GM18858 (cell line): Measurements from ENCODE around the gene KIF7.
"Not testable (repeated sequence)": the region's sequence is repeated elsewhere in the genome, so short reads cannot be mapped to it uniquely, and the experiment has no call there.

Experiments used
- ATAC-seq: cut with Tn5 transposase; IDR thresholded peaks from one replicate; pipeline ENCODE4 v1.9.1; 2021; ENCODE audit not compliant: unreplicated experiment

Gene KIF7, protein sequence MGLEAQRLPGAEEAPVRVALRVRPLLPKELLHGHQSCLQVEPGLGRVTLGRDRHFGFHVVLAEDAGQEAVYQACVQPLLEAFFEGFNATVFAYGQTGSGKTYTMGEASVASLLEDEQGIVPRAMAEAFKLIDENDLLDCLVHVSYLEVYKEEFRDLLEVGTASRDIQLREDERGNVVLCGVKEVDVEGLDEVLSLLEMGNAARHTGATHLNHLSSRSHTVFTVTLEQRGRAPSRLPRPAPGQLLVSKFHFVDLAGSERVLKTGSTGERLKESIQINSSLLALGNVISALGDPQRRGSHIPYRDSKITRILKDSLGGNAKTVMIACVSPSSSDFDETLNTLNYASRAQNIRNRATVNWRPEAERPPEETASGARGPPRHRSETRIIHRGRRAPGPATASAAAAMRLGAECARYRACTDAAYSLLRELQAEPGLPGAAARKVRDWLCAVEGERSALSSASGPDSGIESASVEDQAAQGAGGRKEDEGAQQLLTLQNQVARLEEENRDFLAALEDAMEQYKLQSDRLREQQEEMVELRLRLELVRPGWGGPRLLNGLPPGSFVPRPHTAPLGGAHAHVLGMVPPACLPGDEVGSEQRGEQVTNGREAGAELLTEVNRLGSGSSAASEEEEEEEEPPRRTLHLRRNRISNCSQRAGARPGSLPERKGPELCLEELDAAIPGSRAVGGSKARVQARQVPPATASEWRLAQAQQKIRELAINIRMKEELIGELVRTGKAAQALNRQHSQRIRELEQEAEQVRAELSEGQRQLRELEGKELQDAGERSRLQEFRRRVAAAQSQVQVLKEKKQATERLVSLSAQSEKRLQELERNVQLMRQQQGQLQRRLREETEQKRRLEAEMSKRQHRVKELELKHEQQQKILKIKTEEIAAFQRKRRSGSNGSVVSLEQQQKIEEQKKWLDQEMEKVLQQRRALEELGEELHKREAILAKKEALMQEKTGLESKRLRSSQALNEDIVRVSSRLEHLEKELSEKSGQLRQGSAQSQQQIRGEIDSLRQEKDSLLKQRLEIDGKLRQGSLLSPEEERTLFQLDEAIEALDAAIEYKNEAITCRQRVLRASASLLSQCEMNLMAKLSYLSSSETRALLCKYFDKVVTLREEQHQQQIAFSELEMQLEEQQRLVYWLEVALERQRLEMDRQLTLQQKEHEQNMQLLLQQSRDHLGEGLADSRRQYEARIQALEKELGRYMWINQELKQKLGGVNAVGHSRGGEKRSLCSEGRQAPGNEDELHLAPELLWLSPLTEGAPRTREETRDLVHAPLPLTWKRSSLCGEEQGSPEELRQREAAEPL (N-terminal part only)

DNA sequence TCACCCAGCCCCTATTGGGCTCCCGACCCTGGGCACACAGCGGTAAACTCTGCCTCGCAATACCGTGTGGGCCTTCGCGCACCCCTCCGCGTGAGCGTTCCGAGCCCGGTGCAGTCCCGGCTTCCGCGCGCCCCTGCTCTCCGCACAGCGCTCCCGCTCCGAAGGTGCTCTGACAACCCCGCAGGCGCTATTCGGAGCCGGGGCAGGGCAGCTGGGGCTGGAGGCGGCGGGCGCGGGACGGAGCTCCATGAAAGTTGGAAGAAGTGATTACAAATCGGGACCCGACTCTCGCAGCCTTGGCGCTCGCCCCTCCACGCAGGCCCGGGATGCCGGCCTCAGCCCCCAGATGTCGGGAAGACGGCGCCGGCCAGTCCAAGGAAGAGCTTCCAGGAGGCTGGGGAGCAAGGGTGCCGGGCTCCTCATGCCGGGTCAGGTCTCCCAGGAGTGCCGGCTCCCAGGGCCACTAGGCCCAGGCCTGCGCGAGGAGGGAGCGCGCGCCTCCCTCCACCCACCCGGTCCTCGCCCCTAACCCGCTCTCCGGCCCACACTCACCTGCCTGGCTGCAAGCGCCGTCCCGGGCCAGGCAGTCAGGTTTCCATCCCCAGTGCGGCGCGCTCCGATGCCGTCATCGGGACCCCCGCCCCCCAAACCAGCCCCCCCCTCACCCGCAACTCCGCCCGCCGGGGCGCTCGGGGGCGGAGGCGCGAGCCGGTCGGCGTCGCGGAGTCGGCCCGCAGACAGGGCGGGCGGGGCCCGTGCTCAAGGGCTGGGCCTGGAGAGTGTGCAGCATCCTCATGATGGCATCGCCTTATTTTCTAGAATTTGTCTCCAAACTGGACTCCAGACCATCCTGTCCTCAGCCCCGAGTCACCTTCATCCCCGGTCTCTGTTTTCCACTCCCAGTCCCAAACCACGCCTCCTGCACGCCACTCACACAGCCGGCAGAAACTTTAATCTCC, at the start of gene KIF7:
Gene KIF7 (minus strand): TSS at position 621 of the 959 bp plus-strand sequence. CDS start 2,537 bp downstream, outside the sequence.
- no peak for ATAC-seq

DNA sequence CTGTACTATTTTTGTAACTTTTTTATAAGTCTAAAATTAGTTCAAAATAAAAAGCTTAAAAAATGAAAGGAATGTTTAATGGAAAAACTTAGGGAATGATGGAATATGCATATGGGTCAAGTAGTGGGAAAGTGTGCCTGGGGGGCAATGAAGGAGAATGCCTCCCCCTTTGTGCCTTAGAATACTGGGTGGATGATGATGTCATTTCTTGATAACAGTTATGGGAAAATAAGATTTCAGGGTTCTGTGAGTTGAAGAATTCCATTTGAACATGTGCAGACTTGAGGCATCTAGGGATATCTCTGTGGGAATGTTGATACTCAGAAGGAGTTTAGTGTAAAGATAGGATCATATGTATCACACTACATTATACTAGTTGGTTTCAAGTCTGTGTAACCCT, 49.1 kb upstream of the KIF7 start:
- no peak for ATAC-seq

DNA sequence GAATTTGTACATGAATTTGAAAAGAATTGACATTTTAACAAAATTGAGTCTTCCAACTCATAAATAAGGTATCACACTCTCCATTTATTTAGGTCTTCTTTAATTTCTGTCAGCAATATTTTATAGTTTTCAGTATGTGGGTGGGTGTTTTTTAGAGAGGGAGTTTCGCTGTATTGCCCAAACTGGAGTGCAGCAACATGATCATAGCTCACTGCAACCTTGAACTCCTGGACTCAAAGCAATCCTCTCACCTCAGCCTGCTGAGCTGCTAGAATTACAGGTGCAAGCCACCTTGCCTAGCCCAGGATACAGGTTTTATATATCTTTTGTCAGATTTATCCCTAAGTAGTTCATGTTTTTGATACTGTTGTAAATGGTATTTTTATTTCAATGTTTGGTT, 39.9 kb upstream of the KIF7 start:
- no peak for ATAC-seq

DNA sequence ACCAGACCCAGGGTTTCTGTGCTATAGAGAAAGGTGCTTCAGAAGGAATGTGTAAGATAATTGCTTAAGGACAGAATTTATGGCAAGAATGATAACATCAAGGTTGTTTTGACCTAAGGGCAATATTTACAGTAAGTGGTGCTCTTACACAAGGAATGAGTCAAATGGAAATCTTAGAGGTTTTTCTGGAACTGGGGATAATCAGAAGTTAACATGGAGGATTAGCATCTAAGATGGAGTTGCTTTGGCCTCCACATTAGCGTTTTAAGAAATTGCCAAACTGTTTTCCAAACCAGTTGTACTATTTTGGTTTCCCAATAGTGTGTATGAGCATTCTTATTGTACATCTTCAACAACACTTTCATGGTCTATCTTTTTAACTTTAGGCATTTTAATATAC, 38.4 kb upstream of the KIF7 start:
- ATAC-seq = no peak

DNA sequence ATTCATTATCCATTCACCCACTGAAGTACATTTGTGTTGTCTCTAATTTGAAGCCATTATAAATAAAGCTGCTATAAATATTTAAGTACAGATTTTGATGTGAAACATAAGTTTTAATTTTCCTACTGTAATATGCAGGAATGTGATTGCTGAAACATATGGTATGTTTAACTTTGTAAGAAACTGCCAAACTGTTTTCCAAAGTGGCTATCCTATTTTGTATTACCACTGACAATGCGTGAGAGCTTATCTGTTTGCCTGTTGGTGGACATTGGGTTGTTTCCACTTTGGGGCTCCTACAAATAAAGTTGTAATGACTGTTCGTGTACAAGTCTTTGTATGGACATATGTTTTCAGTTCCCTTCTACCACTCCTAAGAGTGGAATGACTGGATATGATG, 37.8 kb upstream of the KIF7 start:
- no peak for ATAC-seq

DNA sequence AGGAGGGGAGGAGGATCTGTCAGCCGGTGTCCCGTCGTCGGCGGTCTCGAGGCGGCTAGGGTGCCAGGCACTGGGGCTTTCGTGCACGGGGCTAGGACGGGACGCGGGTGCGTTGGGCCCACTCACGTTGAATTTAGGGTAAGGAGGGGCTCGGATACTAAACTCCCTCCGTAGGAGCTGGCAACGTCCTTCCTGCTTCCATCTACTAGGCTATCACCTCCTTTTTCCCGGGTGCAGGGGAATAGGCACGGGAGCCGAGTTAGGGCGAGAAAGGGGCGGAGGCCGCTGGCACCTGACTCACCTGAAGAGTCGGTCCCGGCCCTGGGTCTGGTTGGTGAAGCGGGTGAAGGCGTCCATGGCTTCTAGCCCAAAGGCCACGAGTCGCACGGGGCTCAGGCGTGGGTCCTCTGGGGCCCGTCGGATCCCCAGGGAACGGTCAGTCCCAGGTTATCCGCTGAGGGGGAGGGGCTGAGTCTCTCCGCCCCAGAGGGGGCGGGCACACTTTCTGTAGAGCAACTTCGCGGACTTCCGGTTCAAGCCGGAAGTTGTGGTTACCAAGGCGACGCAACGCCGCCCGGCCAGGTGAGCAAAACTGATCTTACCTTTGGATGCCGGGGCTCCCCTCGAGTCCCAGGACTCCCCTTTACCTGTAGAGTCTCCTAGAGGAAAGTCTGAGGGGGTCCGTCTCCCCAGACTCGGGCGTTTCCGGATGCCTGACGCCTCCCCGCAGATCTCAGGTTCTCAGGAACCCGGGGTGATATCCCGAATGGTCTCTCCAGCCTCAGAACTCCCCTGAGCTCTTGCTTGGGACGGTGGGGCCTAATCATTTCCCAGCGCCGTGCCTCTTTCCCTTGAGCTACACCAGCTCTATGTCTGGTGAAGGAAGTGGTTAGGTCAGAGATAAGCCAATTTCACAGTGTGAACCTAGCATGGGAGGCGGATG, 35.3 kb upstream of the KIF7 start, which contains the start of the genes PEX11A and WDR93:
Gene PEX11A (minus strand): TSS at position 479 of the 943 bp plus-strand sequence. CDS start 122 bp downstream, at position 357.
Gene WDR93 (plus strand): TSS at position 536 of the 943 bp plus-strand sequence. CDS start 10,936 bp downstream, outside the sequence.
- peak; percentile 92 for ATAC-seq

DNA sequence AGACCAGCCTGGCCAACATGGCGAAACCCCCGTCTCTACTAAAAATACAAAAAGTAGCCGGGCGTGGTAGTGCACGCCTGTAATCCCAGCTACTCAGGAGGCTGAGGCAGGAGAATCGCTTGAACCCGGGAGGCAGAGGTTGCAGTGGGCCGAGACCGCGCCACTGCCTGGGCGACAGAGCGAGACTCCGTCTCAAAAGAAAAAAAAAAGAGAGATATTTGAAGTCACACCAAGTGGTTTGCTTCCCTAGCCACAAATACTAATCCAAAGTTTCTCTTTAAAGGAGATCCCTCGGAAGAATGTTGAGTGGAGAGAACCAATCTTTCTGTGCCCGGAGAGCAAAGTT, 34.6 kb upstream of the KIF7 start:
- not testable (repeated sequence) for ATAC-seq

DNA sequence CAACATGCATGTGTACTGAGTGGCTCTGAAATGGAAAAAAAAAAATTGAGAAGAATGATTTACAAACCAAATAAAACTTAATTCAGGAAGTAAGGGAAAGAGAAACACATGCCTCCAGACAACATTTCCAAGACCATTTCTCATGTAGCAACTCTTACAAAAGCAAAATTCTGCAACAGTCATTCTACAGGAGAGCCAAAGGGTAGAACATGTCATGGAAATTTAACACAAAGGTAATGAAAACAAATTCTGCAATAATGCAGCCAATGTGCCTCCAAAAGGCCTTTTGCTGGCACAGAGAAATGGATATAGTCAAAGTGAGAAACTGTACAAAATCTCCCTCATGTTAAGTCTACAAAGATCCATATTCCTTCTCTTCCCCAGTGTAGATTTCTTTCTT, 31.3 kb upstream of the KIF7 start:
- no peak for ATAC-seq

DNA sequence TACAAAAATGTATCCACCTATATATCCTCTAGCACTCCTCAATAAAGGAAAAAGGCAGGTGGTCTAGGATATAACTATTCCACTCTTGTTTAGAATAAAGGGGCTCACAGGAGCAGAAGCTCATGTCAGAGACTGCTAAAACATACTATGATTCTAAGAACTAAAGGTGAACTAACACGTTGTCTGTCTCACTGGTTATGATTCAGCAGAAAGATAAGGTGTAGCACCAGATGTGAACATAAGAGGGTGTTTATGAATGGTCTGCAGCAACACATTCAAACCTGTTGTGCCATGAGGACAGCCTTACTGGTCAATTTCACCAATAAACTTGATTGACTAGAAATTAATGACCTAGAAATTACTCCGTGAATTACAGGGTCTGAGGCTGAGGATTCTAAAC, 30.7 kb upstream of the KIF7 start:
- no peak for ATAC-seq

DNA sequence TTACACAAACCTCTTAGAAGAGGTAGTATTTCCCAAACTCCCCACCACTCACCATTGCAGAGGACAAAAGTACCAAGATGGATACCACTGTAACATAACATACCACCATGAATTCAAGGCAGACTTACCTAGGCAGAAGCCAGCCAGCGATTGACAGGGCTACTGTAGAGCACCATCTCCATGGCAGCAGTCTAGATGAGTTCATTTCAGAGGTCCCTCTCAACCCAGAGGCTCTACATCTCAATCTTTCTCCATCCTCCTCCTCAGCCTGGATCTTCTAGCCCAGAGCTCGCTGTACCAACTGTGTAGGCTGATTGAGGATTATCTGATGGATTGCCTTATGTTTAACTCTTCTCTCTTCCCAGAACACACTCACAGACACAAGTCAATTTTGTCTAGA, 25.9 kb upstream of the KIF7 start:
- ATAC-seq = no peak

DNA sequence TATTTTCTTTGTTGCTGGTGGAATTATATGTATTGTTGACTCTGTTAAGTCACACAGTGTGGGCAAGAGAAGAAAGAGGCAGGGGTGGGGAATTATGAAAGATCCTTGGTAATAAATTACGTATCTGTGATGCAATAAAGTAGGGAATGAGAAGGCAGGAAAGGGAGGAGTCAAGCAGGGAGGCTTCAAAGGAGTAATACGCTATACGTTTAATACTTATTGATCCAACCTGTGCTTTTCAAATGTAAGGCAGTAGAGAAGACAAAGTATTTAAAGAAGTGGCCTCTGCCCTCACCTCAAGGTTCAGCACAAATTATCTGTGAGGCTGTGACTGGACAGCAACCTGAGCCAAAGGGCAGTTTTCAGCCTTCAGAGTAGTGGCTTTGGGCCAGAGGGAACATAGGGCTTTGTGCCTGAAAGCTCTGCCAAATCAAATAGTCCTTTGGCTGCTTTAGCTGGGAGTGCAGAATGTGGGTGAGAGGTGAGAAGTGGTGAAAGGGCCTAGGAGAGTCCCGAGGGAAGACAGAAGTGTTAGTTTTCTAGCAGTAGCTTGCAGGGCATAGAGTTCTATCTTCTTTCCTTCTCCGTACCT, 25.1 kb upstream of the KIF7 start:
- ATAC-seq = no peak

DNA sequence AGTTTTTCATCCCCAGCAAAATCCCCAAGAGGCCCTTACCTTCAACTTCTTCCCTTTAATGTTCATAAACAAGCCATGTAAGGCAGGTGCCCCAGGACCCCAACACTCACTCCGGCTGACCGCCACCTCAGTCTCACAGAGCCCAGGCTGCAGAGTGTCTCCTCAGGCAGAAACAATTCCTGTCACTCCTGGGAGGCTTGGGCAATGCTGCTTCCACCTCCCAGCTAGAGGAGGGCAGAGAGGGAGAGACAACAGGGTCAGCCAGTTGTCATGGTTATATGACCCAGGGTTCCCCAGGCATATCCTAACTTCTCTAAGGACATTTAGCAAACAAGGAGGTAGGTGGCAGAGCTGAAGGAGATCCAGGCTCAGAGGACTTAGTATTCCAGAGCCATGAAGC, 23.9 kb upstream of the KIF7 start, which contains the start of gene PLIN1:
Gene PLIN1 (minus strand): TSS at position 156 of the 400 bp plus-strand sequence. CDS start 1,878 bp downstream, outside the sequence.
- ATAC-seq = no peak

DNA sequence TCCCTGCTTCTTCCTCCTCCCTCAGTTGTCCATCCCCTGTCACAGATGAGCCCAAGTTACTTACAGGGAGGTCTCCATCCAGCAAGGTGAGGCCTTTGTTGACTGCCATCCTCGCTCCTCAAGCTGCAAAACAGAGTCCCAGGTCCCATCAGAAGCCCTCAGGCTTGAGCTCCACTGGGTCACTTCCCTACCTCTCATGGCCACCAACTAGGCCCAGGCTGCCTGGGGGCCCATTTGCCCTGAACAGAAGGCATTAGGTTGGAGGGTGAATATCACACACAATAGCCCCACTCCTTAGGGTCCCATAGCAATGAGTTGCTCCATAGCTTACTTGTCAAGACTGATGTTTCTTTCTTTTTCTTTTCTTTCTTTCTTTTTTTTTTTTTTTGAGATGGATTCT, 22.1 kb upstream of the KIF7 start:
- ATAC-seq = no peak

DNA sequence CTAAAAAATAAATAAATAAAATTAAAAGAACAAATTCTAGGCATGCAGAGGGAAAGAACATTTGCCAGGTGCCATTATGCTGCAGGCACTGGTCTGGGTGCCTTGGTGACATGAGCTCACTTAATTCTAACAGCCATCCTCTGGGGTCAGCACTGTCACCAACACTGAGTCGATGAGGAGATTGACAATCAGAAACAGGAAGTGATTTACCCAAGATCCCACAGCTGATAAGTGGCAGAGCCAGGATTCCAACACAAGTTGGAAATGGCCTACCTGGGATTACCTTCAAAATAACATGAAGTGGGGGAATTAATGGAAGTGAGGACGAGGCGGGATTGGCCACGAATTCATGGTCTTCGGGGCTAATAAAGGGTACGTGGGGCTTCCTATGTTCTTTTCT, 20.3 kb upstream of the KIF7 start:
- ATAC-seq = no peak

DNA sequence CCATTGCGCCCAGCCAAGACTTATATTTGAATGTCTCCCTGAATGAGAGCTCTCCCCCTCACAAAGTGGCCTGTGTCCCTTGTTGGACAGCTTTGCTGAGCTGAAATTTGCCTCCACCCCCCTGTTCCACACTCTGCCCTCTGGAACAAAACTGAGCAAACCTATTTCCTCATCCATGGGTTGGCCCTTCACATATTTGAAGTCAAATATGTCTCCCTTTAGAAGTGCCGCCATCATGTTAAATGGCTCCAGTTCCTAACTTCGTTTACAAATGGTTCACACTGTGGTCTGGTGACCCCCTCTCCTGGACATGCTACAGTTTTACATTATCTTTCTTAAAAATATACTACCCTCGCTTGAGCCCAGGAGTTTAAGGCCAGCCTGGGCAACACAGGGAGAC, 19.3 kb upstream of the KIF7 start:
- ATAC-seq = no peak

DNA sequence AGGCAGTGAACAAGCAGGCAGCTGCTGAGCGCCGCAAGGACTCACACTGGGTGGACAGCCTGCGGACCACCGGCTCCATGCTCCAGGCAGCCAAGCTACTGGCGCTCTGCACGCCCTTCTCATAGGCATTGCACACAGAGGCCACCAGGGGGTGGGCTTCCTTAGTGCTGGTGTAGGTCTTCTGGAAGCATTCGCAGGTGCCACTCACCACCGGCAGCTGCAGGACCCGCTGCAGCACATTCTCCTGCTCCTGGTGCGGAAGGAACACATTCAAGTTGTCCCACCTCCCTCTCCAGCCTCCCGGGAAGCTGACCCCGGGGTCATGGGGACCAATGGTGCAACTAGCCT, 17.9 kb upstream of the KIF7 start:
- no peak for ATAC-seq

DNA sequence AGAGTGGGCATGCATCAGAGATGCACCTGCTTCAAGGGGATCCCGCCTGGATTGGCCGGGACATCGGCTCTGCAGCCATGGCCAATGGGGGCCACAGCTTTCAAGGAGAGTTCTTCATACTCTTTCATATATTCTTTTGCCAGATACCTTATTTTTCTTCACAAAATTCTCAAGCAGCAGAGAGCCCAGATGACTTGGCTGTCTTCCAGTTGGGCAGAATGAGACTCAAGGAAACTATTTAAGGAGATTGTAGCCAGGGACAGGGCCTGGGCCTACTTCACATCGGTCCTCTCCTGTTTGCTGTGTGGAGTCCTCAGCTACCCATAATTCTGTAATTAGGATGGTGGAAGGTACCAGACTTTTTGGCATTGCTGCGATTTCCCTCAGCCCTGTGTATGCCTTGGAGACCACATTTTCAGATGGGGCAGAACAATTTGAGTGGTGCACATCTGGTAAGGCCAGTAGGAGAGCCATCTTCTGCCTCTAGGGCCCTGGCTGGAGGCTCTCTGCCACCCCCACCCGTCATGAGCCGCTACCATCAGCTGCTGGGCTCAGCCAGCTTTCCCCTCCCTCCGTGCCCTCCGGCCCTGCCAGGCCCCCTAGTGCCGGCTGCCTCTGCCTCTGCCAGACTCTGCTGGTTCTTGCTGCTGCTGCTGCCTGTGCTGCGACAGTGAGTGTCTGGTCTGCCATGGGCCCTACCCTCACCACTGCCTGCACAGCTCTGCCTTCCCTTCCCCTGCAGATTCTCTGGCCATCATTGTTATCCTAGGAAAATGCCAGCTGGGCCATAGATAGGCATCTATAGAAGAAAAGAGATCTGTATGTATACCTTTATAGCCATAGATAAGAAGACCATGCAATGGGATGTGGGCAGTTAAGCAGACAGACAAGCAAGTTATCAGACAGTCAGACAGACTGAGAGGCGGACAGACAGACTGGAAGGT, 17.2 kb upstream of the KIF7 start:
- ATAC-seq = no peak
